HG03108 (cell line): ENCODE data around the gene KLK10.
"Not testable (repeated sequence)": the region's sequence is repeated elsewhere in the genome, so short reads cannot be mapped to it uniquely, and the experiment has no call there.

Experiments used
- ATAC-seq: cut with Tn5 transposase; IDR thresholded peaks from one replicate; pipeline ENCODE4 v1.9.1; 2021; ENCODE audit warnings: moderate library complexity; ENCODE audit not compliant: unreplicated experiment

Gene KLK10

GRCh38 chr19:51003316-51003715 lies 16.2 kb downstream of the KLK10 start:
- no peak for ATAC-seq

- ATAC-seq = no peak
Measured at GRCh38 chr19:51002542-51003311, 16.8 kb downstream of the KLK10 start.

- ATAC-seq = no peak
Measured at GRCh38 chr19:51002089-51002532, 17.4 kb downstream of the KLK10 start.

GRCh38 chr19:51001515-51001914 lies 18.0 kb downstream of the KLK10 start, which contains the start of gene KLK8:
TSS of gene KLK8 (minus strand) at chr19:51001604. CDS start at chr19:51001167, 437 bp downstream.
- no peak for ATAC-seq

- no peak for ATAC-seq
Measured at GRCh38 chr19:51000981-51001380, 18.5 kb downstream of the KLK10 start.

- no peak for ATAC-seq
Measured at GRCh38 chr19:51000426-51000825, 19.1 kb downstream of the KLK10 start.

- ATAC-seq = no peak
Measured at GRCh38 chr19:50998686-50999085, 20.8 kb downstream of the KLK10 start.

- no peak for ATAC-seq
Measured at GRCh38 chr19:50998061-50998460, 21.4 kb downstream of the KLK10 start.

GRCh38 chr19:50994129-50994528 lies 25.4 kb downstream of the KLK10 start:
- ATAC-seq = no peak

- no peak for ATAC-seq
Measured at GRCh38 chr19:50992666-50993035, 26.9 kb downstream of the KLK10 start.

- ATAC-seq = not testable (repeated sequence)
Measured at GRCh38 chr19:50984416-50984815, 35.1 kb downstream of the KLK10 start.

GRCh38 chr19:50983625-50984292 lies 35.8 kb downstream of the KLK10 start, which contains the start of gene KLK7:
TSS of gene KLK7 (minus strand) at chr19:50983917. CDS start at chr19:50982399, 1,518 bp downstream.
- no peak for ATAC-seq

- ATAC-seq = no peak
Measured at GRCh38 chr19:50982186-50982585, 37.3 kb downstream of the KLK10 start.

GRCh38 chr19:50981587-50982146 lies 37.8 kb downstream of the KLK10 start:
- no peak for ATAC-seq

GRCh38 chr19:50980208-50980607 lies 39.3 kb downstream of the KLK10 start:
- no peak for ATAC-seq

GRCh38 chr19:50979758-50980157 lies 39.8 kb downstream of the KLK10 start:
- ATAC-seq = no peak

GRCh38 chr19:50978772-50979390 lies 40.6 kb downstream of the KLK10 start:
- no peak for ATAC-seq

GRCh38 chr19:50977626-50978025 lies 41.9 kb downstream of the KLK10 start:
- no peak for ATAC-seq

- ATAC-seq = no peak
Measured at GRCh38 chr19:50975766-50976165, 43.7 kb downstream of the KLK10 start.

- no peak for ATAC-seq
Measured at GRCh38 chr19:50974702-50975556, 44.6 kb downstream of the KLK10 start.
